Adipose tissue (tissue), 3 donors: ENCODE measurements around the gene ARHGEF17. TPM values are rescaled to one million over a fixed set of nuclear protein-coding genes. Genes with fewer than 3 reads are reported as not detected.
"Not testable (repeated sequence)": the region's sequence is repeated elsewhere in the genome, so short reads cannot be mapped to it uniquely, and the experiment has no call there.

Experiments
- H3K27ac ChIP-seq: one replicate; pipeline ENCODE4 v1.5.1; 2013; ENCODE audit warnings: low read depth, low read length
- WGBS, 3 donors: extraction: QIAGEN DNeasy Blood & Tissue Kit; methylation state at CpG; one replicate each; pipeline ENCODE4 v1.1.7; 2013; 5-methylcytosine and 5-hydroxymethylcytosine counted together
- polyA plus RNA-seq, 3 donors: library from polyadenylated mRNA; stranded (reverse); fragments of 200-250 nt; gene quantifications; one replicate each; pipeline ENCODE4 v1.2.3, GENCODE V29; 2013
- donor health status: healthy with polysubstance abuse.
- donor health status: Bipolar disorder and iron deficiency.
- donor health status: healthy.

The ARHGEF17 gene
- polyA plus RNA-seq, 3 donors, result 11.1 to 35.5 (median 31.2) TPM

- H3K27ac ChIP-seq, result no peak overlapping the region
- 76 to 87% (median 86%) methylated on average over 18 of the region's 18 CpGs for WGBS, 3 donors
These were observed 37.1 kb upstream of the ARHGEF17 start for GRCh38 chr11:73270855-73271477.

GRCh38 chr11:73271478-73271865 lies 36.6 kb upstream of the ARHGEF17 start:
- 80 to 87% (median 83%) methylated on average over 10 of the region's 10 CpGs for WGBS, 3 donors
- H3K27ac ChIP-seq, result not testable (repeated sequence)

- WGBS, 3 donors, result 75 to 87% (median 77%) methylated on average over 16 to 17 of the region's 17 CpGs
- no peak within 1 kb of the TSS for H3K27ac ChIP-seq
These were observed 36.0 kb upstream of the ARHGEF17 start, which contains the start of gene P2RY6 for GRCh38 chr11:73271936-73272679. Gene P2RY6 (plus strand): TSS chr11:73272338. CDS start chr11:73296519, 24,181 bp downstream.

GRCh38 chr11:73272680-73273038 lies 35.4 kb upstream of the ARHGEF17 start:
- WGBS, 3 donors, result 90 to 99% (median 91%) methylated on average over 7 of the region's 7 CpGs

GRCh38 chr11:73273222-73273895 lies 34.7 kb upstream of the ARHGEF17 start:
- WGBS, 3 donors, result 53 to 76% (median 55%) methylated on average over 8 of the region's 8 CpGs

More at GRCh38 chr11:73272680-73273038, 35.4 kb upstream of the ARHGEF17 start:
- H3K27ac ChIP-seq, result no peak overlapping the region

GRCh38 chr11:73274191-73274590 lies 33.9 kb upstream of the ARHGEF17 start:
- H3K27ac ChIP-seq, result not testable (repeated sequence)
- WGBS, 3 donors, result 82 to 95% (median 82%) methylated on average over 4 of the region's 4 CpGs

More at GRCh38 chr11:73273222-73273895, 34.7 kb upstream of the ARHGEF17 start:
- H3K27ac ChIP-seq, result no peak overlapping the region

- no peak overlapping the region for H3K27ac ChIP-seq
- 67 to 89% (median 70%) methylated on average over 11 of the region's 11 CpGs for WGBS, 3 donors
These were observed 33.2 kb upstream of the ARHGEF17 start for GRCh38 chr11:73274722-73275380.

- no peak overlapping the region for H3K27ac ChIP-seq
- 98 to 100% (median 98%) methylated on average over 4 of the region's 4 CpGs for WGBS, 3 donors
These were observed 32.7 kb upstream of the ARHGEF17 start for GRCh38 chr11:73275381-73275750.

GRCh38 chr11:73277467-73277866 lies 30.6 kb upstream of the ARHGEF17 start:
- 84 to 96% (median 88%) methylated on average over 3 of the region's 3 CpGs for WGBS, 3 donors

GRCh38 chr11:73280626-73281025 lies 27.4 kb upstream of the ARHGEF17 start:
- no peak overlapping the region for H3K27ac ChIP-seq
- 63 to 75% (median 70%) methylated on average over 5 of the region's 5 CpGs for WGBS, 3 donors

More at GRCh38 chr11:73277467-73277866, 30.6 kb upstream of the ARHGEF17 start:
- no peak overlapping the region for H3K27ac ChIP-seq

GRCh38 chr11:73281201-73281741 lies 26.8 kb upstream of the ARHGEF17 start:
- H3K27ac ChIP-seq, result no peak overlapping the region
- WGBS, 3 donors, result 89 to 91% (median 91%) methylated on average over 3 of the region's 3 CpGs

GRCh38 chr11:73281796-73282660 lies 26.0 kb upstream of the ARHGEF17 start:
- H3K27ac ChIP-seq, result no peak overlapping the region
- WGBS, 3 donors, result 81 to 90% (median 86%) methylated on average over 3 of the region's 3 CpGs

GRCh38 chr11:73283276-73284000 lies 24.6 kb upstream of the ARHGEF17 start:
- no peak overlapping the region for H3K27ac ChIP-seq
- WGBS, 3 donors, result 72 to 77% (median 76%) methylated on average over 10 of the region's 10 CpGs

- WGBS, 3 donors, result 79 to 94% (median 86%) methylated on average over 3 of the region's 3 CpGs
- no peak overlapping the region for H3K27ac ChIP-seq
These were observed 24.0 kb upstream of the ARHGEF17 start for GRCh38 chr11:73284106-73284505.

- no peak overlapping the region for H3K27ac ChIP-seq
- WGBS, 3 donors, result 75 to 90% (median 84%) methylated on average over 1 of the region's 1 CpG
These were observed 22.4 kb upstream of the ARHGEF17 start for GRCh38 chr11:73285721-73286120.

- no peak overlapping the region for H3K27ac ChIP-seq
- 89 to 90% (median 89%) methylated on average over 9 of the region's 9 CpGs for WGBS, 3 donors
These were observed 21.8 kb upstream of the ARHGEF17 start for GRCh38 chr11:73286240-73286810.
